OCI-LY3 (cell line): ENCODE measurements around the gene FAM174B.

ENCODE experiments used
- H2AFZ ChIP-seq: fragments of 200-600, 300-600 bp; shearing (Covaris generic); 2 replicates; pipeline ENCODE4 v1.6.0; 2014; ENCODE audit warnings: antibody characterized with exemption, low read depth, low read length
- H3K27ac ChIP-seq: fragments of 200-600, 300-600 bp; sonication (generic); 2 replicates; pipeline ENCODE4 v1.5.1; 2014; ENCODE audit warnings: mild to moderate bottlenecking, low read length, moderate library complexity, mixed read lengths
- H3K27me3 ChIP-seq: fragments of 200-600, 300-600 bp; sonication (generic); 2 replicates; pipeline ENCODE4 v1.6.1; 2014; ENCODE audit warnings: low read depth, low read length, mixed read lengths
- H3K36me3 ChIP-seq: fragments of 200-600, 300-600 bp; sonication (generic); replicated peaks from 2 replicates; pipeline ENCODE3; 2014; ENCODE audit warnings: low read depth, low read length, mixed read lengths
- H3K4me1 ChIP-seq: fragments of 300-600, 200-600 bp; sonication (generic); 2 replicates; pipeline ENCODE4 v1.6.1; 2014; ENCODE audit warnings: low read length, mixed read lengths
- H3K4me2 ChIP-seq: fragments of 200-600, 300-600 bp; sonication (generic); 2 replicates; pipeline ENCODE4 v1.6.1; 2014; ENCODE audit warnings: low read length, mixed read lengths
- H3K4me3 ChIP-seq: fragments of 300-600, 200-600 bp; sonication (generic); 2 replicates; pipeline ENCODE4 v1.5.1; 2014; ENCODE audit warnings: antibody characterized with exemption, mild to moderate bottlenecking, low read length, moderate library complexity
- H3K79me2 ChIP-seq: fragments of 300-600, 200-600 bp; shearing (Covaris generic); 2 replicates; pipeline ENCODE4 v1.6.1; 2014; ENCODE audit warnings: mild to moderate bottlenecking, low read length, mixed read lengths
- H3K9ac ChIP-seq: fragments of 300-600, 200-600 bp; shearing (Covaris generic); 2 replicates; pipeline ENCODE4 v1.6.0; 2014; ENCODE audit warnings: mild to moderate bottlenecking, low read length, moderate library complexity
- H3K9me3 ChIP-seq: fragments of 200-600, 300-600 bp; shearing (Covaris generic); 2 replicates; pipeline ENCODE4 v1.6.1; 2014; ENCODE audit warnings: low read length, mixed read lengths; ENCODE audit not compliant: insufficient read depth
- H4K20me1 ChIP-seq: fragments of 200-600, 300-600 bp; sonication (generic); 2 replicates; pipeline ENCODE4 v1.6.1; 2016; ENCODE audit warnings: low read length, mixed read lengths; ENCODE audit not compliant: insufficient read depth
- EZH2phosphoT487 ChIP-seq: fragments of 200-600 bp; shearing (Covaris generic); IDR thresholded peaks from 2 replicates; pipeline ENCODE4 v1.6.1; 2018; ENCODE audit warnings: antibody characterized with exemption, mixed run types, low read depth
- TF ChIP-seq, protein P1 (sequence below): fragments of 200-600, 300-600 bp; sonication (generic); IDR thresholded peaks from 2 replicates; pipeline ENCODE4 v1.5.1; 2014; ENCODE audit warnings: antibody characterized with exemption, low read length, low read depth

FAM174B gene

GRCh38 chr15:92591275-92591674, 64.3 kb downstream of the FAM174B start:
- peaks cover 51% of the 10 kb centered on the region for H3K27me3 ChIP-seq

GRCh38 chr15:92586966-92587365, 68.6 kb downstream of the FAM174B start:
- no peaks in the 10 kb centered on the region for H4K20me1 ChIP-seq
- H3K79me2 ChIP-seq: no peaks in the 10 kb centered on the region
- H3K27ac ChIP-seq: no peak overlapping the region
- TF ChIP-seq, protein P1, sequence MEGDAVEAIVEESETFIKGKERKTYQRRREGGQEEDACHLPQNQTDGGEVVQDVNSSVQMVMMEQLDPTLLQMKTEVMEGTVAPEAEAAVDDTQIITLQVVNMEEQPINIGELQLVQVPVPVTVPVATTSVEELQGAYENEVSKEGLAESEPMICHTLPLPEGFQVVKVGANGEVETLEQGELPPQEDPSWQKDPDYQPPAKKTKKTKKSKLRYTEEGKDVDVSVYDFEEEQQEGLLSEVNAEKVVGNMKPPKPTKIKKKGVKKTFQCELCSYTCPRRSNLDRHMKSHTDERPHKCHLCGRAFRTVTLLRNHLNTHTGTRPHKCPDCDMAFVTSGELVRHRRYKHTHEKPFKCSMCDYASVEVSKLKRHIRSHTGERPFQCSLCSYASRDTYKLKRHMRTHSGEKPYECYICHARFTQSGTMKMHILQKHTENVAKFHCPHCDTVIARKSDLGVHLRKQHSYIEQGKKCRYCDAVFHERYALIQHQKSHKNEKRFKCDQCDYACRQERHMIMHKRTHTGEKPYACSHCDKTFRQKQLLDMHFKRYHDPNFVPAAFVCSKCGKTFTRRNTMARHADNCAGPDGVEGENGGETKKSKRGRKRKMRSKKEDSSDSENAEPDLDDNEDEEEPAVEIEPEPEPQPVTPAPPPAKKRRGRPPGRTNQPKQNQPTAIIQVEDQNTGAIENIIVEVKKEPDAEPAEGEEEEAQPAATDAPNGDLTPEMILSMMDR: no peak
- TF ChIP-seq EZH2phosphoT487: no peak
- no peaks in the 10 kb centered on the region for H3K36me3 ChIP-seq
- H3K9ac ChIP-seq: no peak overlapping the region
- no peak overlapping the region for H2AFZ ChIP-seq
- H3K4me2 ChIP-seq: no peak overlapping the region
- H3K9me3 ChIP-seq: no peaks in the 10 kb centered on the region
- H3K27me3 ChIP-seq: peaks cover 53% of the 10 kb centered on the region
- no peaks in the 10 kb centered on the region for H3K4me1 ChIP-seq
- H3K4me3 ChIP-seq: no peak overlapping the region

More at GRCh38 chr15:92591275-92591674, 64.3 kb downstream of the FAM174B start:
- Histone ChIP-seq H4K20me1 (no peaks in the 10 kb centered on the region), H2AFZ (no peak overlapping the region), H3K9me3 (no peaks in the 10 kb centered on the region), H3K4me3 (no peak overlapping the region), H3K36me3 (no peaks in the 10 kb centered on the region), H3K79me2 (no peaks in the 10 kb centered on the region), H3K27ac (no peak overlapping the region), H3K9ac (no peak overlapping the region), H3K4me2 (no peak overlapping the region), H3K4me1 (no peaks in the 10 kb centered on the region)
- TF ChIP-seq, protein P1: no peak
- no peak for TF ChIP-seq EZH2phosphoT487

DNA sequence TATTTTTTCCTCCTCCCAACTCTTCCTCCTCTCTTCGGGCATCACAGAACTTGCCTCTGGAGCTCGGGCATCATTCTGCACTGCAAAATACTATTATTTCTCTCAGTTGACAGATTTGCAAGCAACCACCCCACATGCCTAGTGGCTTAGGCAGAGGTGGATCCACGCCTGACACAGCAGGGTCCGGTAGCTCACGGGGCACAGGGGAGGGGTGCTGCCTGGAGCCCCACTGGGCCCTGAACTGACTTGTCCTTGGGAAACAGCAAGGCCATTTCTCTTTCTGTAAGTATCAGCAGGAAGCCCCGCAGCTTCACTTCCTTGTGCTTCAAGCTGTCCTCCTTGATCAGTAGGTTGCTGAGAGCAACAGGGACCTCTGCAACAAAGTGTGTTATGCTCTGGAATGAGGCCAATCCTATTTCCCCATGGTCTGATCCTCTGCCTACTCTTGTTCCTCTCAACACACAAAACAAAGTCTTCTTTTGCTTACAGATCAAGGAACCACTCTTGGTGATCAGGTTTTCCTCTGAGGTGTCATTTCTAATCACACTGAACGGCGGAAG, 69.1 kb downstream of the FAM174B start:
- Histone ChIP-seq H3K4me2 (no peak overlapping the region), H3K36me3 (no peaks in the 10 kb centered on the region), H4K20me1 (no peaks in the 10 kb centered on the region), H3K9me3 (no peaks in the 10 kb centered on the region), H3K4me3 (no peak overlapping the region), H3K27ac (no peak overlapping the region), H3K4me1 (no peaks in the 10 kb centered on the region), H3K27me3 (peaks cover 50% of the 10 kb centered on the region), H2AFZ (no peak overlapping the region), H3K79me2 (no peaks in the 10 kb centered on the region), H3K9ac (no peak overlapping the region)
- TF ChIP-seq, protein P1: no peak
- no peak for TF ChIP-seq EZH2phosphoT487

DNA sequence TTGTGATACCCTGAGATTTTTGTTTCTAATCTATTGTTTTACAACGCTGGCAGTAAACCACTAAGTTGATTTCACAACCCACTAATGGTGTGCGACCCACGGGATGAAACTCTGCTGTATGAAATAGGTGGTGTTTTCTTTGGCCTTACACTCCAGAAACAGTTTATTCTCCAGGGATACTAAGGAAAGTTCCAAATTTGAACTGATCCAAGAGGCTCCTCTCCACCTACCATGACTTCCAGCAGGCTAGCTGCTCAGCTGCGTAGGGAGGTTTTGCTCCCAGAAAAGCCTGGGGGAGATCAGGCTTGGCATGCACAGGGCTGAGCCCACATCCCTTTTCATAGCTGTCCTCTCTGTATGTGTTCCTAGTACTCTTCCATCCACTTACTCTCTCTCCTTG, 71.5 kb downstream of the FAM174B start:
- H2AFZ ChIP-seq: no peak overlapping the region
- no peaks in the 10 kb centered on the region for H3K4me1 ChIP-seq
- H3K9ac ChIP-seq: no peak overlapping the region
- no peak overlapping the region for H3K4me2 ChIP-seq
- no peak for TF ChIP-seq EZH2phosphoT487
- TF ChIP-seq, protein P1: no peak
- no peaks in the 10 kb centered on the region for H3K36me3 ChIP-seq
- H3K9me3 ChIP-seq: no peaks in the 10 kb centered on the region
- H3K79me2 ChIP-seq: no peaks in the 10 kb centered on the region
- no peaks in the 10 kb centered on the region for H4K20me1 ChIP-seq
- peaks cover 47% of the 10 kb centered on the region for H3K27me3 ChIP-seq
- H3K27ac ChIP-seq: no peak overlapping the region
- no peak overlapping the region for H3K4me3 ChIP-seq
